ENCODE results near the gene ORMDL1.

DNA sequence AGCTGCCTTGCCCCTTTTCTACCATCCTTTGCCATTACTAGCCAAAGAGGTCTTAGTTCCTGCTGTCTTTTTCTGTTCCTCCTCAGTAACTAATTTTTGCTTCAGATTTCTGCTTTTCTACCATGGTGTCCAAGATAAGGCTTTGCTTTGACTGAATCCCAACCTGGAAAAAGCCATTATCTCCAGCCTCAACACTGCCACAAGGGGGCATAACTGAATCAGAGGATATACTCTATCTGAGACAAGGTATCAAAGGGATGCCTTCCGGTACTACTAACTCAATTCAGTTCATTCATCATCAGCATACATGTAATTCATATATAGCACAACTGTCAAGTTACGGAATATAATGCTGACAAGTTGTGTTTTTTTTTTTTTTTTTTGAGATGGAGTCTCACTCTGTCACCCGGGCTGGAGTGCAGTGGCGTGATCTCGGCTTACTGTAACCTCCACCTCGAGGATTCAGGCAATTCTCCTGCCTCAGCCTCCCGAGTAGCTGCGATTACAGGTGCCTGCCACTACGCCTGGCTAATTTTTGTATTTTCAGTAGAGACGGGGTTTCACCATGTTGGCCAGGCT is 33.0 kb downstream of the ORMDL1 start:
- TF ChIP-seq CTCF (conservative IDR thresholded peaks at IDR 0.05 in 1 of 2, IDR thresholded peaks at IDR 0.05 in 1 of 2; ENCODE audit: low read depth in 1 of 2, low read length in 2 of 2) (peak; percentile 67 to 78), EZH2 (IDR thresholded peaks at IDR 0.05; ENCODE audit: low read length, missing control alignments) (no peak)
